Liver (tissue), 3 donors: ENCODE measurements around the gene IFT25.

Source experiments
- FOXA2 ChIP-seq: IDR thresholded peaks from 2 replicates; pipeline ENCODE4 v1.6.1; 2016; ENCODE audit warnings: antibody characterized with exemption
- GABPA ChIP-seq, 2 donors: IDR thresholded peaks in 1 of 2; conservative IDR thresholded peaks in 1 of 2; 2 replicates each; pipeline ENCODE4 v1.6.1; 2016; ENCODE audit warnings: antibody characterized with exemption in 2 of 2, mild to moderate bottlenecking in 1 of 2, moderate library complexity in 1 of 2
- JUND ChIP-seq, 2 donors: IDR thresholded peaks; 2 replicates each; pipeline ENCODE4 v1.6.1; 2016; ENCODE audit warnings: antibody characterized with exemption in 2 of 2
- RXRA ChIP-seq, 2 donors: IDR thresholded peaks; 2 replicates each; pipeline ENCODE4 v1.6.1; 2017 to 2018; ENCODE audit warnings: antibody characterized with exemption in 2 of 2, mild to moderate bottlenecking in 1 of 2
- SP1 ChIP-seq: IDR thresholded peaks from 2 replicates; pipeline ENCODE4 v1.6.1; 2018; ENCODE audit warnings: antibody characterized with exemption, mild to moderate bottlenecking
- TAF1 ChIP-seq: conservative IDR thresholded peaks from 2 replicates; pipeline ENCODE4 v1.6.1; 2016; ENCODE audit warnings: antibody characterized with exemption, mild to moderate bottlenecking
- YY1 ChIP-seq: IDR thresholded peaks from 2 replicates; pipeline ENCODE4 v1.6.1; 2016; ENCODE audit warnings: antibody characterized with exemption, mild to moderate bottlenecking
- TF ChIP-seq, protein P1 (sequence below): fragments of 150-350 bp; IDR thresholded peaks from 2 replicates; pipeline ENCODE4 v1.5.1; 2017; ENCODE audit warnings: improper control_type of control experiment, low read depth, low read length; ENCODE audit not compliant: missing input control
- TF ChIP-seq, protein P2 (sequence below): IDR thresholded peaks from 2 replicates; pipeline ENCODE4 v1.6.1; 2016; ENCODE audit warnings: antibody characterized with exemption
- TF ChIP-seq, protein P3 (sequence below): IDR thresholded peaks from 2 replicates; pipeline ENCODE4 v1.6.1; 2016; ENCODE audit warnings: antibody characterized with exemption, mild to moderate bottlenecking
- TF ChIP-seq, protein P4 (sequence below): IDR thresholded peaks from 2 replicates; pipeline ENCODE4 v1.6.1; 2016; ENCODE audit warnings: antibody characterized with exemption
- donor health status: healthy.
- donor health status: healthy.

DNA sequence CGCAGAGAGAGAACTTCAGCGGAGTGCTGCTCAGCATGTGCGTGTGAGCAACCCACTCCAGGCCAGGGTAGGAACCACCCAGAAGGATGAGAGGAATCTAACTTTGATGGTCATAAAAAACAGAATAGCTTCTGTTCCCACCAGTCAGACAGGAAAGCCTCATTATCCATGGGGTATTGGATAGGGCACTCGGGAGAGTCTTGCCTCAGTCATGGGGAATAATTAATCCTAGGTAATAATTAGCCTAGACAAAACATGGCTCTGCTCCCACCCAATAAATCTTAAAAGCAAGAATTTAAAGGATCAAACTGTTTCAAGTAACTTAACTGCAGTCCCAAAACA, 37.2 kb upstream of the IFT25 start:
- TF ChIP-seq, protein P1, sequence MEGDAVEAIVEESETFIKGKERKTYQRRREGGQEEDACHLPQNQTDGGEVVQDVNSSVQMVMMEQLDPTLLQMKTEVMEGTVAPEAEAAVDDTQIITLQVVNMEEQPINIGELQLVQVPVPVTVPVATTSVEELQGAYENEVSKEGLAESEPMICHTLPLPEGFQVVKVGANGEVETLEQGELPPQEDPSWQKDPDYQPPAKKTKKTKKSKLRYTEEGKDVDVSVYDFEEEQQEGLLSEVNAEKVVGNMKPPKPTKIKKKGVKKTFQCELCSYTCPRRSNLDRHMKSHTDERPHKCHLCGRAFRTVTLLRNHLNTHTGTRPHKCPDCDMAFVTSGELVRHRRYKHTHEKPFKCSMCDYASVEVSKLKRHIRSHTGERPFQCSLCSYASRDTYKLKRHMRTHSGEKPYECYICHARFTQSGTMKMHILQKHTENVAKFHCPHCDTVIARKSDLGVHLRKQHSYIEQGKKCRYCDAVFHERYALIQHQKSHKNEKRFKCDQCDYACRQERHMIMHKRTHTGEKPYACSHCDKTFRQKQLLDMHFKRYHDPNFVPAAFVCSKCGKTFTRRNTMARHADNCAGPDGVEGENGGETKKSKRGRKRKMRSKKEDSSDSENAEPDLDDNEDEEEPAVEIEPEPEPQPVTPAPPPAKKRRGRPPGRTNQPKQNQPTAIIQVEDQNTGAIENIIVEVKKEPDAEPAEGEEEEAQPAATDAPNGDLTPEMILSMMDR, result no peak
- TF ChIP-seq YY1, result no peak
- peak; percentile 70 for TF ChIP-seq TAF1
- TF ChIP-seq, protein P2, sequence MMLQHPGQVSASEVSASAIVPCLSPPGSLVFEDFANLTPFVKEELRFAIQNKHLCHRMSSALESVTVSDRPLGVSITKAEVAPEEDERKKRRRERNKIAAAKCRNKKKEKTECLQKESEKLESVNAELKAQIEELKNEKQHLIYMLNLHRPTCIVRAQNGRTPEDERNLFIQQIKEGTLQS, result no peak
- no peak for TF ChIP-seq SP1
- TF ChIP-seq, protein P3, sequence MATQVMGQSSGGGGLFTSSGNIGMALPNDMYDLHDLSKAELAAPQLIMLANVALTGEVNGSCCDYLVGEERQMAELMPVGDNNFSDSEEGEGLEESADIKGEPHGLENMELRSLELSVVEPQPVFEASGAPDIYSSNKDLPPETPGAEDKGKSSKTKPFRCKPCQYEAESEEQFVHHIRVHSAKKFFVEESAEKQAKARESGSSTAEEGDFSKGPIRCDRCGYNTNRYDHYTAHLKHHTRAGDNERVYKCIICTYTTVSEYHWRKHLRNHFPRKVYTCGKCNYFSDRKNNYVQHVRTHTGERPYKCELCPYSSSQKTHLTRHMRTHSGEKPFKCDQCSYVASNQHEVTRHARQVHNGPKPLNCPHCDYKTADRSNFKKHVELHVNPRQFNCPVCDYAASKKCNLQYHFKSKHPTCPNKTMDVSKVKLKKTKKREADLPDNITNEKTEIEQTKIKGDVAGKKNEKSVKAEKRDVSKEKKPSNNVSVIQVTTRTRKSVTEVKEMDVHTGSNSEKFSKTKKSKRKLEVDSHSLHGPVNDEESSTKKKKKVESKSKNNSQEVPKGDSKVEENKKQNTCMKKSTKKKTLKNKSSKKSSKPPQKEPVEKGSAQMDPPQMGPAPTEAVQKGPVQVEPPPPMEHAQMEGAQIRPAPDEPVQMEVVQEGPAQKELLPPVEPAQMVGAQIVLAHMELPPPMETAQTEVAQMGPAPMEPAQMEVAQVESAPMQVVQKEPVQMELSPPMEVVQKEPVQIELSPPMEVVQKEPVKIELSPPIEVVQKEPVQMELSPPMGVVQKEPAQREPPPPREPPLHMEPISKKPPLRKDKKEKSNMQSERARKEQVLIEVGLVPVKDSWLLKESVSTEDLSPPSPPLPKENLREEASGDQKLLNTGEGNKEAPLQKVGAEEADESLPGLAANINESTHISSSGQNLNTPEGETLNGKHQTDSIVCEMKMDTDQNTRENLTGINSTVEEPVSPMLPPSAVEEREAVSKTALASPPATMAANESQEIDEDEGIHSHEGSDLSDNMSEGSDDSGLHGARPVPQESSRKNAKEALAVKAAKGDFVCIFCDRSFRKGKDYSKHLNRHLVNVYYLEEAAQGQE, result peak; percentile 20
- no peak for TF ChIP-seq JUND (IDR thresholded peaks at IDR 0.05)
- no peak for TF ChIP-seq GABPA (IDR thresholded peaks at IDR 0.05 in 1 of 2, conservative IDR thresholded peaks at IDR 0.05 in 1 of 2)
- no peak for TF ChIP-seq FOXA2
- TF ChIP-seq, protein P4, sequence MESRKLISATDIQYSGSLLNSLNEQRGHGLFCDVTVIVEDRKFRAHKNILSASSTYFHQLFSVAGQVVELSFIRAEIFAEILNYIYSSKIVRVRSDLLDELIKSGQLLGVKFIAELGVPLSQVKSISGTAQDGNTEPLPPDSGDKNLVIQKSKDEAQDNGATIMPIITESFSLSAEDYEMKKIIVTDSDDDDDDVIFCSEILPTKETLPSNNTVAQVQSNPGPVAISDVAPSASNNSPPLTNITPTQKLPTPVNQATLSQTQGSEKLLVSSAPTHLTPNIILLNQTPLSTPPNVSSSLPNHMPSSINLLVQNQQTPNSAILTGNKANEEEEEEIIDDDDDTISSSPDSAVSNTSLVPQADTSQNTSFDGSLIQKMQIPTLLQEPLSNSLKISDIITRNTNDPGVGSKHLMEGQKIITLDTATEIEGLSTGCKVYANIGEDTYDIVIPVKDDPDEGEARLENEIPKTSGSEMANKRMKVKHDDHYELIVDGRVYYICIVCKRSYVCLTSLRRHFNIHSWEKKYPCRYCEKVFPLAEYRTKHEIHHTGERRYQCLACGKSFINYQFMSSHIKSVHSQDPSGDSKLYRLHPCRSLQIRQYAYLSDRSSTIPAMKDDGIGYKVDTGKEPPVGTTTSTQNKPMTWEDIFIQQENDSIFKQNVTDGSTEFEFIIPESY, result peak; percentile 4
- no peak for TF ChIP-seq RXRA (IDR thresholded peaks at IDR 0.05)
